Measurements from ENCODE around the gene TRAF2. TPM values are rescaled to one million over a fixed set of nuclear protein-coding genes. Genes with fewer than 3 reads are reported as not detected.

The TRAF2 gene
- total and polyA plus RNA-seq, 2 of the 8 experiments (the other 6 are each of a cell fraction or from before 2014, with no cell fraction given) = 26.9 to 50.2 TPM

GRCh38 chr9:136936645-136937170, 50.4 kb downstream of the TRAF2 start (continued):
- TF ChIP-seq KDM4A (IDR thresholded peaks at IDR 0.05; ENCODE audit: low read depth, low read length, severe bottlenecking) = no peak
- no peak for TF ChIP-seq EGR1 (IDR thresholded peaks at IDR 0.05; ENCODE audit: borderline replicate concordance, low read depth, low read length)
- TF ChIP-seq GTF2F1 (IDR thresholded peaks at IDR 0.05; ENCODE audit: borderline replicate concordance, low read depth, low read length) = no peak
- TF ChIP-seq GABPA (IDR thresholded peaks at IDR 0.05; ENCODE audit: borderline replicate concordance, insufficient read depth, low read length) = no peak
- TF ChIP-seq, protein P1, sequence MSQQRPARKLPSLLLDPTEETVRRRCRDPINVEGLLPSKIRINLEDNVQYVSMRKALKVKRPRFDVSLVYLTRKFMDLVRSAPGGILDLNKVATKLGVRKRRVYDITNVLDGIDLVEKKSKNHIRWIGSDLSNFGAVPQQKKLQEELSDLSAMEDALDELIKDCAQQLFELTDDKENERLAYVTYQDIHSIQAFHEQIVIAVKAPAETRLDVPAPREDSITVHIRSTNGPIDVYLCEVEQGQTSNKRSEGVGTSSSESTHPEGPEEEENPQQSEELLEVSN (IDR thresholded peaks at IDR 0.05) = no peak
- TF ChIP-seq CHD2 (IDR thresholded peaks at IDR 0.05; ENCODE audit: low read length) = no peak
- no peak for TF ChIP-seq ATF3 (IDR thresholded peaks at IDR 0.05; ENCODE audit: insufficient read depth, low read depth, low read length)

All from H1 (cell line).